ENCODE results near the gene SLC9B1. TPM values are rescaled to one million over a fixed set of nuclear protein-coding genes. Genes with fewer than 3 reads are reported as not detected.
A peak's percentile ranks its signal among the peaks of the same experiment; 100 is the strongest.

SLC9B1 gene, protein sequence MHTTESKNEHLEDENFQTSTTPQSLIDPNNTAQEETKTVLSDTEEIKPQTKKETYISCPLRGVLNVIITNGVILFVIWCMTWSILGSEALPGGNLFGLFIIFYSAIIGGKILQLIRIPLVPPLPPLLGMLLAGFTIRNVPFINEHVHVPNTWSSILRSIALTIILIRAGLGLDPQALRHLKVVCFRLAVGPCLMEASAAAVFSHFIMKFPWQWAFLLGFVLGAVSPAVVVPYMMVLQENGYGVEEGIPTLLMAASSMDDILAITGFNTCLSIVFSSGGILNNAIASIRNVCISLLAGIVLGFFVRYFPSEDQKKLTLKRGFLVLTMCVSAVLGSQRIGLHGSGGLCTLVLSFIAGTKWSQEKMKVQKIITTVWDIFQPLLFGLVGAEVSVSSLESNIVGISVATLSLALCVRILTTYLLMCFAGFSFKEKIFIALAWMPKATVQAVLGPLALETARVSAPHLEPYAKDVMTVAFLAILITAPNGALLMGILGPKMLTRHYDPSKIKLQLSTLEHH
- not detected in 2 replicates for total RNA-seq (2014; rRNA removed; shearing (Covaris generic))

DNA sequence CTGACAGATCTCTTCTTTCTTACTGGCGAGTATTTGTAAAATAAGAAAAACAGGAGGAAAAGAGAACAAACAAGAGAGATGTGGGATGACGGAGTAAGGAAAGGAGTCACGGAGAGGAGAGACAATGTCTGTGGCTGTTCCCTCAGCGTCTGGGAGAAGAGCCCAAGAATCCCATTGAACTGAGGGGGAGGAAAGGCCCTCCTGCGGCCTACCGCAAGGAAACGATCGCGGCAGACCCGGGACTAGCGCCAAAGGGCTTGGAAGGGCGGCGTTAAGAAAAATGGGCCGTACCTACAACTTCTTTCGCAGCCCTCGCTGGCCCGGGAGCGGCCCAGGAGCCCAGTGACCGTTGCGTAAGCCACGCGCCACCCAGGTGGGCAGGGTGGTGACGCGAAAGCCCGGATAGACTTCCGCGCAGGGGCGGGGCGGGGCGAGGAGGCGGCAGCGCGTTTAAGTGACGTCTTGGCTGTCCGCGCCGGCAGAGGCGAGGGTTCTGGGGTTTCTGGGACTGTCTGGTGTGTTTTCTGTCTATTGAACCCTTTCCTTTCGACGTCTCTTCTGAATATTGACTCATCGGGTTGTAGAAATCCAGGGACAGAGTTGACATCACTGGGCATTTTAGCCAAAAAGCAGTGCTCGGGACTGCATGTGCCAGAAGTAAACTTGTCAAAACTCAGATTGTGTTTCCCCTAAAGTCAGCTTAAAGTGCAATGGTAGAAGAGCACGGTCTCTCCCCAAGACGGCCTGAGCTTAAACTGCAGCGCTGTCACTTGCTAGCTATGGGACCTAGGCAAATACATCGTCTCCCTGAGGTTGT is at the start of gene SLC9B1:
Gene SLC9B1 (minus strand): TSS at position 398 of the 817 bp plus-strand sequence. CDS start 27,994 bp downstream, outside the sequence.
- peak; percentile 91 for DNase-seq (ENCODE audit: low spot score)
- in situ Hi-C loops (cut with HindIII; ENCODE audit: low sequenced_read_pairs): loop anchor here (25.0 kb wide), 1 partner anchor 407 kb away; no protein-coding TSS in a partner anchor

DNA sequence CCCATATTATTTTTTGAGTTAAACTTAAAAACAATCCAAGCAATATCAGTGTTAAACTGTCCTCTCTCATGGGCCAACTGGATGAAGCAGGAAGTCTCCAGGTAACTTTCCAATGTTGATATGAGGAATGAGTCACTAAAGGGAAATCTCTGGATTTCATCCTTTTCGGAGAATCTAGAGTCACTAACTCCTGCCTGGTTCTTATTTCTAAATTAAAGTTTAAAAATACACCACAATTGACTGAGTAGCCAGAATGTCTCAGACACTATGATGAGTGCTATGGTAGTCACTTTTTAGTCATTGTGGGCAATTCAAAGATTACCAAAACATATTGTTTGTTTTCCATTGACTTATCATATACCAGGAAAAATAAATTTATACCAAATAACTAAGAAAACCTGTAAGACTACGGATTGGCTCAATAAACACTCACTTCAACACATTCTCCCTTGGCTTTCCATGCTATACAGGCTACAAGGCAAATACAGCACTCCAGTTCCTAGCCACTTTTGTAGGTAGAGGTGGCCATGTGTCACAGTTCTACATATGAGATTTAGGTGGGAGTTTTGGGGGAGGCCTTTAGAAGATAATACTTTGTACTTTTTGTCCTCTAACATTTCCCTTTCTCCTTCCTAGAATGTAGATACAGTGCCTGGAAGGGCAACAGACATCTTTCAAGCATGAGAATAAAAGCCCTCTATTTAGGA is 48.5 kb upstream of the SLC9B1 start:
- in situ Hi-C loops (cut with HindIII; ENCODE audit: low sequenced_read_pairs): no loop called here

GRCh38 chr4:103060453-103061148 is 41.1 kb upstream of the SLC9B1 start:
- in situ Hi-C loops (cut with HindIII; ENCODE audit: low sequenced_read_pairs): no loop called here
- DNase-seq (ENCODE audit: low spot score): no peak

More for the DNA sequence above, 48.5 kb upstream of the SLC9B1 start:
- no peak for DNase-seq (ENCODE audit: low spot score)

- no peak for DNase-seq (ENCODE audit: low spot score)
- in situ Hi-C loops (cut with HindIII; ENCODE audit: low sequenced_read_pairs): no loop called here
Measured at GRCh38 chr4:103054030-103054429, 34.5 kb upstream of the SLC9B1 start.

- DNase-seq (ENCODE audit: low spot score): no peak
- in situ Hi-C loops (cut with HindIII; ENCODE audit: low sequenced_read_pairs): no loop called here
Measured at GRCh38 chr4:103052779-103053178, 33.3 kb upstream of the SLC9B1 start.

GRCh38 chr4:103052145-103052544 is 32.6 kb upstream of the SLC9B1 start:
- in situ Hi-C loops (cut with HindIII; ENCODE audit: low sequenced_read_pairs): no loop called here
- DNase-seq (ENCODE audit: low spot score): no peak

- in situ Hi-C loops (cut with HindIII; ENCODE audit: low sequenced_read_pairs): no loop called here
- no peak for DNase-seq (ENCODE audit: low spot score)
Measured at GRCh38 chr4:103050736-103051436, 31.4 kb upstream of the SLC9B1 start.

DNA sequence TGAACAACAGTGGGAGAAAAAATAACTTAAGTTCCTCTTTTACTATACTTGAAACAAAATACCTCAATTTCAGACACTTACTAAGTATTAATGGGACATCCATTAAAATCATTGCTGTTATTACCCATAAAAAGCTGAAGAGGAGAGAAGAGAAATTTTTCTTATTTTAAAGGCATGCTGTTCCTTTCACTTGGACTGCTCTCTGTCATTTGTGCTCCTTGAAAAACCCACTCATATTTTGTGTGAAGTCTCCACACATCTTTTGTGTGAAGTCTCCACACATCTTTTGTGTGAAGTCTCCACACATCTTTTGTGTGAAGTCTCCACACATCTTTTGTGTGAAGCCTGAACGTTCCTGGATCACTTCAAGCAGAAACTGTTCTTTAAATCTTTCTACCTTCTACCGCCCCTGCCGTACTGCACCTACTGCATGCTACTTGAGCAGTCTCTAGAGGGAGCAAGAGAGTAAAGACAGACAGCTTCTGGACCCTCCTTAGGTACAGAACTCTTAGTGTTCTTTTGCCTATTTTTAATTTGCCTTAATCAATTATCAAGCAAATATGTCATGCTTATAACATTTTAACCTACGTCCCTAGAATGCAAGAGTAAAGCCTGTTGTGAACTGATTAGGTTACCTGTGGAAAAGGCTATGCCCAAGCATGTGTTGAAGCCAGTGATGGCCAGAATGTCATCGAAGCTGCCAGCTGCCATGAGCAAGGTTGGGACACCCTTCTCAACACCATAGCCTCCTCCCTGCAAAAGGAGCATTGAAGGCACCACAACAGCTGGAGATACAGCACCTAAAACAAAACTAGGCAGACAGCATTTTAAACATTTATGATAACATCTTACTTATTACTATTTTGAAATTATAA is 27.1 kb upstream of the SLC9B1 start:
- in situ Hi-C loops (cut with HindIII; ENCODE audit: low sequenced_read_pairs): no loop called here
- DNase-seq (ENCODE audit: low spot score): peak; percentile 64

DNA sequence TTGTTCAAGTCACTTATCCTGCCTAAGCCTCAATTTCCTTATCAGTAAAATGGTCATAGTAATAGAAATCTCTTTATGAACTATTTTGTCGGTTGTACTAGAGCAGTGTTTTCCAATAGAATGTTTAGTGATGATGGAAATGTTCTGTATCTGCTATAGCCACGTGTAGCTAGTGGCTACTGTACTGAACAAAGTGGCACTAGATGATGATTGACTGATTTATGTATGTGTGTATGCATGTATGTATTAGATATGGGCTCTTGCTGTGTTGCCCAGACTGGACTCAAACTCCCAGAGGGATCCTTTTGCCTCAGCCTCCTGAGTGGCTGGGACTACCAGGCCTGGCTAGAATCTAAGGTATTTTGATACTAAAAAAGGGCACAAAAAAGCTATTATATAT is 24.7 kb upstream of the SLC9B1 start:
- in situ Hi-C loops (cut with HindIII; ENCODE audit: low sequenced_read_pairs): no loop called here
- no peak for DNase-seq (ENCODE audit: low spot score)

DNA sequence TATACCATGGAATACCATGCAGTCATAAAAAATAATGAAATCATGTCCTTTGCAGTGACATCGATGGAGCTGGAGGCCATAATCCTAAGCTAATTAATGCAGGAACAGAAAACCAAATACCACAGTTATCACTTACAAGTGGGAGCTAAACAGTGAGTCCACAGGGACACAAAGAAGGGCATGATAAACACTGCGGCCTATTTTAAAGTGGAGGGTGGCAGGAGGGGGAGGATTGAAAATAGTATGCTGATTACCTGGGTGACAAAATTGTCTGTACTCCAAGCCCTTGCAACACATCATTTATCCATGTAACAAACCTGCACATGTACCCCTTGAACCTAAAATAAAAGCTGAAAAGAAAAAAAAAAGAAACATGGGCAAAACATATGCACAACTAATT is 16.7 kb upstream of the SLC9B1 start:
- no peak for DNase-seq (ENCODE audit: low spot score)
- in situ Hi-C loops (cut with HindIII; ENCODE audit: low sequenced_read_pairs): no loop called here

DNA sequence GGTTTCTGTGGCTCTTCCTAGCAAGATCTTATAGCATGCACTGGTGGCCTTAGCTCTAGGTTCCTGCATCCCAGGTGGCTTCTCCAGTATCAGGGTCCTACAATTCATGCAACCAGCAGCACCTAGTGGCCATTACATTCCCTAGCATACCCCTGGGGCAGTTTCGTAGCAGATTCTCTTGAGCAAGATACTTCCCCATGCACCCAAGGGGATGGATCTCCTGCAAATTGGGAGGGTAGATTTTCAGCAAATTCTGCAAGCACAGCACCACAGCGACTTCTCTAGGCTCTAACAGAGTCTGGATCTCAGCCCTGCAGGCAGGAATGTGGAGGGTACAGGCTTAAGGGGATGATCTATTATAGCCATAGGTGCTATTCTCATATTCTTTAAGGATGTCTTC is 13.1 kb upstream of the SLC9B1 start:
- in situ Hi-C loops (cut with HindIII; ENCODE audit: low sequenced_read_pairs): no loop called here
- peak; percentile 11 for DNase-seq (ENCODE audit: low spot score)

GRCh38 chr4:103030791-103031190 is 11.3 kb upstream of the SLC9B1 start:
- no peak for DNase-seq (ENCODE audit: low spot score)
- in situ Hi-C loops (cut with HindIII; ENCODE audit: low sequenced_read_pairs): no loop called here

DNA sequence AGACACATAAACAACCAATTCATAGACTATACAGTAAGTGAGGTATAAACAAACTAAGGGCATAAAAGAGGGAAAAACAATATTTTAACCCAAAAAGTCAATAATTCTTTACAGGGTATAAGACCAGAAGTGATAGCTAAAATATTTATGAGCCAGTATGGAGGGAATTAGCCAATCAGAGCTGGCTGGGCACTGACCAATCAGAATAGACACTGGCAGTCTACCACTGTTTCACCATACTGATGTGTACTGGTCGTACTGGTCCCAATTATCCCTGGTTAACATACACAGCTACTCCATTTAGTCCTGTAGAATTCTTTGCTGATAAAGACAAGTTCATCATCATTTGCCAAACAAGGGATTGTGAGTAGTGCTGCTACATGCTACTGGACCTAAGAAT is 9.8 kb upstream of the SLC9B1 start:
- no peak for DNase-seq (ENCODE audit: low spot score)
- in situ Hi-C loops (cut with HindIII; ENCODE audit: low sequenced_read_pairs): no loop called here

GRCh38 chr4:103026868-103027267 is 7.4 kb upstream of the SLC9B1 start:
- no peak for DNase-seq (ENCODE audit: low spot score)
- in situ Hi-C loops (cut with HindIII; ENCODE audit: low sequenced_read_pairs): no loop called here

DNA sequence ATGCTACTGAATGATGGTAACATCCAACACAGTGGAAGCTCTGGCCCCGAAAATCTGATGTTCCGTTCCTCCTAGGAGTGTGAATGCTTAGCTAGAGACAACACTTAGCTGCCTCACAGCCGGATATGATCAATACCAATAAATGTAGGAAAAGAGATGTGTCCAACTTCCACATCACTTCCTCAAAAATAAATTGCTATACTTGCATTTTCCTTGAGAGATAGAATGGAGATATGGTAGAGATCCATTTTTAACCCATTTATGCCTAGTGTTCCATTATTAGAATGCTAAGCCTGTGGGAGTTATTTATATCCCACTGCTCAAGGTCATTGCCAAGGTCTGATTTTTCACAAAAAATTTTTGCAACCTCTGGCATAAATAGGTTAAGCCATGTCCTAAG is 5.5 kb upstream of the SLC9B1 start:
- in situ Hi-C loops (cut with HindIII; ENCODE audit: low sequenced_read_pairs): loop anchor here (25.0 kb wide), 1 partner anchor 413 kb away; no protein-coding TSS in a partner anchor
- DNase-seq (ENCODE audit: low spot score): no peak

GRCh38 chr4:103021120-103021519 is 1.6 kb upstream of the SLC9B1 start:
- in situ Hi-C loops (cut with HindIII; ENCODE audit: low sequenced_read_pairs): loop anchor here (25.0 kb wide), 1 partner anchor 409 kb away; no protein-coding TSS in a partner anchor
- no peak for DNase-seq (ENCODE audit: low spot score)
